ENCODE measurements around the gene ITGA6.

The ITGA6 gene

DNA sequence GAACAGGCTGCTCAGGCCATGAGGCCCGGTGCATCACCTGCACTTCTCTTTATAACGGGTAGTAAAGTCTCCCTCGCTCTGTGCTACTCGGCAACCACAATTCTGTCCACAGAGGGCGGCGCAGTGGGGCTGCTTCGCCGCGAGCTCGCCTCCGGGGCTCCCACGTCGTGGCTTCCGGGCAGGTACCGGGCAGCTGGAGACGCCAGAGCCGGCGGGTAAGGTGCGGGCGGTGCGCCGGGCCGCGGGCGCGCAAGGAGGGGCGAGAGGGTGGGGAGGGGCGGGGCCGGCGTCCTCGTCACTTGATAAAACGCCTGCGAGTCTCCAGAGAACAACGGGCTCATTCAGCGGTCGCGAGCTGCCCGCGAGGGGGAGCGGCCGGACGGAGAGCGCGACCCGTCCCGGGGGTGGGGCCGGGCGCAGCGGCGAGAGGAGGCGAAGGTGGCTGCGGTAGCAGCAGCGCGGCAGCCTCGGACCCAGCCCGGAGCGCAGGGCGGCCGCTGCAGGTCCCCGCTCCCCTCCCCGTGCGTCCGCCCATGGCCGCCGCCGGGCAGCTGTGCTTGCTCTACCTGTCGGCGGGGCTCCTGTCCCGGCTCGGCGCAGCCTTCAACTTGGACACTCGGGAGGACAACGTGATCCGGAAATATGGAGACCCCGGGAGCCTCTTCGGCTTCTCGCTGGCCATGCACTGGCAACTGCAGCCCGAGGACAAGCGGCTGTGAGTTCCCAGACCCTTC is at the start of gene ITGA6:
ITGA6 (plus strand) TSS at position 331 of the 734 bp plus-strand sequence.
- peak; percentile 75 for DNase-seq (ENCODE audit: low spot score)

DNA sequence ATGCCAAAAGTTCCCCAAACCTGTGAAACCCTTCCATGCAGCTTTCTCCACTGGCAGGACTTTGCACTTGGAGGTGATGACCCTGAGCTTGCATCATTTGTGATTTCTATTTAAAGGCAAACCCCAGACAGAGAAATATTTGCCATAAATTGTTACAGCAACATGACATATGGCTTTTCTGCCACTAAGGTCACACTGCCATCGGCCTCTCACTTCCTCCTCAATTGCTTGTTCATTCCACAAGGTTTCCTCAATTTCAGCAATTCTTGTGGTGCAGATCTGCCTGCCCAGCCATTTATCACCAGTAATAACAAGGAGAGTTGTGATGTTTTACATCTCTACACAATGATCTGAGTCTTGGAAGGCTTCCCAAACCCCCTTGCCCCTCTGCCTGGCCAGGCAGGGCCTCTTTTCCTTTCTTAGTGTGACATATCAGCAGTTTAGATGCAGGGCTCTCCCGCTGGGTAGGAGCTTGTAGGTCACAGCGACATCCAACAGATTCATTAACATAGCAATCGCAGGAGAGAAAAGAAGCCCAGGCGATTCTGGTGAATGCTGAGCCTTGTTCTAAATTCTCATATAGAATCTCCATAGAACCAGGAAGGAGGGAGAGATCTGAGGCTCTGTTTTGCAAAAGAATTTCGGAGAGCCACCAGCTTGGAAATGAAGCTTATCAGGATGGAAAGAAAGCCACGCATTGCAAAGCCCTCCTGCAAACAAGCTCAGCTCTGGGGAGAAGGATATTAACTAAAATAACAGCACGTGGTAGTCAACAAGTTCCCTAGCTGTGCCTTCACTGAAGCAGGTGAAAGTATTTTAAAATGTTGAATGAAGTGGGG is 46.7 kb upstream of the ITGA6 start:
- DNase-seq (ENCODE audit: low spot score): no peak

DNA sequence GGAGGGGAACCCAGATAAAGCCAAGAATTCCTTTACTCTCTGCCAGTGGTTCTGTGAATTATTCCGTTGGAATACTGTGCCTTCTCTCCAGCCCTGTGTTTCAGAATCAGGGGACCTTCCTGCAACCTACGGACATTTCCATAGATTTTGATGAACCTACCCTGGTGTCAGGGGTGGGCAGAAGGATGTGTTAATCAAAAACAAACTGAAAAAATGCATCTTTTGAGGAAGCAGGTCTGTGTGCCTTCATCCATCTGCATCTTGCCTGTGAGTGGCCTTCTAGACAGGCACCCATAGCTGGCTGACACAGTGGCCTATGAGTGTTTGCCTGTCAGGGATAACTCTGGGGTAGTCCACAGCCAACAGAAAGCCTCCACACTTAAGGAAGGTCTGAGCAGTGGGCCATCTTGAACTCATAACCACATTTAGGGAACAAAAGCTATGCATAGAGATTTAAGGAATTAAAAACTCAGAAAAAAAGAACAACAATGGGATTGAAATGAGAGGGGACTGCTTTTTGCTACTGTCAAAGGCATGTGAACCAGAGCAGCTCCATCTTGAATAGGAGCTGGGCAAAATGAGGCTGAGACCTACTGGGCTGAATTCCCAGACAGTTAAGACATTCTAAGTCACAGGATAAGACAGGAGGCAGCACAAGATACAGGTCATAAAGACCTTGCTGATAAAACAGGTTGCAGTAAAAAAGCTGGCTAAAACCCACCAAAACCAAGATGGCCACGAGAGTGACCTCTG is 45.9 kb upstream of the ITGA6 start:
- DNase-seq (ENCODE audit: low spot score): no peak

DNA sequence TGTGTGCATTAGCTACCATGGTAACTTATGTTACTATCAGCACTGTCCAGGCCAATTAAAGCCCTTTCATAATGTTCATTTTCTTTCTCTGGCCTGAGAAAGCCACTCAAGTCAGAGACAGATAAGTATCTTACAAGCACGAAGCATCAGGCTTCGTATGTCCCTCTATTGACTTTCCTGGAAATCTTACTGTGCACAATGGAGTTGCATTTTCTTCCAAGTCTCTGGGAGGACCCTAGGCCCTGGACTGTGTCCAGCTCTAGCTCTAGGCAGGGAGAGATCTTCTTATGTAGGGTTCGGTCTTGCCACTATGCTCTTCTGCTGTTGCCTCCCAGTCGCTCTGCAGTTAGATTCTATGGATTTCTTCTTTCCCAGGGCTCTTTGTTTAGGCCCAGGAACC is 40.0 kb upstream of the ITGA6 start:
- no peak for DNase-seq (ENCODE audit: low spot score)

DNA sequence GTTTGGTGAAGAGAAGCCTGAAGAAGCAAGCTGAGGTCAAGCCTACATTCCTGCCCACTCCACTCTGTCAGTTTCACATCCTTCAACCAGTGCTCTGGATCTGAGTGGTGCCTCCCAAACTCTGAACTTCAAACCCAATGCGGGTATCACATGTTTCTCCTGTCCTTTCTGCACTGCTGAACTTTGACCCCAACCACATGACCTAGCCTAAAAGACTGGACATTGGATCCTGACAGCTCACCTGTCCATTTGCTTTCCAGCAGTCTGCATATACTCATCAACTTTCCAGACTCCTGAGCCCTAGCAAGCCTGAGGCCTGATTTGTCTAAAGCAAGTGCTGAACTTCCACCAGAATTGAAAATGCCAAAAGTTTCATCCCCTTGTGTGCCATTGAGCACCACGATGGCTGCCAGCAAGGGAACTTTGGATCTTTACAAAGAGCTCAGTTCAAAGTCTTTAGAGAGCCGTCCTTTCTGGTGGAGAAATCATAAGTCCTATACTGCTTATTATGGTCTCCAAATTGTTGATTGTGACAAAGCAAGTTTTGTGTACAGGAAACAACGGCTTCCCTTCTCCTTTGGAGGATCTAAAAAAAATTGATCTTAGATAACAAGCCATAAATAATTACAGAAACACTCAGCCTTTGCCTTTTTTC is 37.6 kb upstream of the ITGA6 start:
- DNase-seq (ENCODE audit: low spot score): no peak

DNA sequence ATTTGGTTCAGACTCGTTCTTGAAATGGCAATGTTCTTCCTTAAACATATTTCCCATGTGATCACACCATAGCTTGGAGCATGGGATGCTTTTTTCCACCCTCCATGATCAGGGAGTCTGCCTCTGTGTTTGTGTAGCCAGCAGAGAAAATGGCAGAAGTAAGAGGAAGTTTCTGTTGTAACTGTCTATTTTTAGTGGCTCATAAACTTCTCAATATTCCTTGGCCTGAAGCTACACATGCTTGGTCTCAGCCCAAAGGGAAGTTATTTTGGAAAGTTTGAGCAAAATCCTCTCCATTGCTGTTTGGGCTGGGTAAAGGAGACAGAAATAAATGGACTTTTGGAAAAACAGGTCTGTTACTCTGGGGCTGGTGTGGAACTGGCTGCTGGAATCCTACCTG is 33.4 kb upstream of the ITGA6 start:
- DNase-seq (ENCODE audit: low spot score): no peak

DNA sequence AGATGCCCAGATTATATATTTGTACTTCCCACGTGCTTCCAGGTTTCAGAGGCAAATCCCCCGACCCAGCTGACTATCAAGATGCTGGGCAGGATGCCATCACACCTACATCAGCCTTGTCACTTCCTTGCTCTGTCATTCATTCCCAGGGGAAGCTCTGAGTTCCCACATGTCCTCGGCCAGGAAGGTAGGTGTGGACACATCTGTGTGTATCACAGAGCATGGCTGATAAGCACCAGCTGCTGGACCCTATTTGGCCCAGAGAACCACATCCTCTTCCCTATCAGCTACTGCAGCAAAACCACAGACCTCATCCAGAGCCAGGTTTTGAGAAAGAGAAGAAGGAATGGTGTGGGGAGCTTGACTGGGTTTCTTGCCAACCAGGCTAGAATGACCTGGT is 31.9 kb upstream of the ITGA6 start:
- no peak for DNase-seq (ENCODE audit: low spot score)

DNA sequence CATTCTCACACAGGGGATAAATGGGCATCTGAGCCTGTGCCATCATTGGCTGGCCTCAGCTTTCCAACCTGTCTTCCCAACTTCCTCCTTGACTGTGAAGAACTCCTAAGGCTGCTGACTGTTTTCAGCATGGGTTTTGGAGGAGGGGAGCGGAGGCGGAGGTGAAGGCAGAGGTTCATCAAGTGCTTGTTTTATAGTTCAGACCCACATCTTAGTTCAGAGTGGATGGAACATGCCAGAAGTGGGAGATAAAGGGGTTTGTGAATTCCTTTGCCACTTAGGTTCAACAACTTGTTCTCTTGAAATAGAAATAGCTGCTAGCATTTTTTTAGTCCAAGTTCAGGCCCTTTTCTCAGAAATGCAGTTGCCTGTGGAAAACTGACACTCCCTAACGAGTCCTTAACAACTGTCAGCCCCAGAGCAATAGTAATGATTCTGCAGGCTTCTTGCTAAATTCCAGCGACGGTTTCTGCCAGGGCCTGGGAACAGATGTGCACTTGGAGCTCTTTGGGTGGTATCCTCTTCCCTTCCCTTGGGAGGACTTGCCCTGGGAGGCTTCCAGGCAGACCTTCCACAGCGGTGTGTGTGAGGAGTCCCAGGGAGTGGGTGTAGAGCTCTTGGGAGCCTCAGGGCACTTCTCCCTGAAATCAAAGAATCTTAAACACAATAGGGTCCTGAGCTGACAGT is 30.1 kb upstream of the ITGA6 start:
- DNase-seq (ENCODE audit: low spot score): peak; percentile 79

DNA sequence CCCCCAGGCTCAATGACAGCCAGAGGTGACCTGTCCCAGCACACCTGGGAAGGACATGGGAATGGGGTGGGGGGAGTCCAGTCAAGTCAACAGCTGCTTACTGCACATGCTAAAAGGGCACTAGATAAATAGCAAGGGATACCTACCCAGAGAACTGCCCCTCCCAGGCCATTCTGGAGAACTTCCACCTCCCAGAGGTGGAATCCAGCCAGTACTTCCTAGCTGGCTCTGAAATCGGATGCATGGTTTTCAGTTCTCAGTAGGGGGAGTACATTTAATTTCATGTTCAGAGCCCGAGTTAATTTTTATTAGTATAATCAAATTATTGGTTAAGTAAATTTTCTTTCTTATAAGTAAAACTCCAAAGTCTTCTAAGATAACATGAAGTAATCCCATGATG is 28.9 kb upstream of the ITGA6 start:
- no peak for DNase-seq (ENCODE audit: low spot score)

DNA sequence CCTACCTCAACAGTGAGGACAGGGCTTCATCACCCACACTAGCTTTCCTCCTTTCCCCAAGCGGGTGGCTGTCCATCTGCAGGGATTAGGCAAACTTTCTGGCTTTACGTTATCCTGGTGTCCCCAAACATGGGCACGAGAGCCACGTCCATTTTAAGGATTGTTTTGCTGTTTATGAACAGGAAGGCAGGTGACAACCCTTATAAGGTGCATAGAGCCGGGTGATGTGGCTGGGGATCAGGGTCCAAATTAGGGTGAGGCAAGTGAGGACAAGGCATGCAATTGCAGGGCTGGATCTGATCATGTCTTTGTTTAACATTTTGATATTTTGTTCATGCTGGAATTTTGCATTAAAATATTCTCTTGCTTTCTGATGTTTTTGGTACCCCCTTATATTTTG is 27.6 kb upstream of the ITGA6 start:
- DNase-seq (ENCODE audit: low spot score): no peak

DNA sequence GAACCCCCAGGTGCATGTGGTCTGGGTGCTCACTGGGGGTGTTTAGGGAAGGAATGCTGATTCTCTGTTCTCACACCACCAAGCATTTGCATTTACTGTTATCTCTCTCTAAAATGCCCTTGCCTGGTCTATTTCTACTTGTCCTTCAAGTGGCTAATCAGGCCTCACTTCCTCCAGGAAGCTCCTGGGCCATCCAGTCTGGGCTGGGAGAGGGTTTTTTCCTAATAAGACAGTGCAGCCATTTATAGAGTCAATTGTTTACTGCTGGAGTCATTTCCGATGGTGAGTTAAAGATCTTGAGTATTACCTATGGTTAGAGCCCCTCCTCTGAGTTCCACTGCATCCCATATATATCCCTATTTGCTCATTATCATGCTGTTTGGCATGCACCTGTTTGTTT is 25.2 kb upstream of the ITGA6 start:
- no peak for DNase-seq (ENCODE audit: low spot score)

DNA sequence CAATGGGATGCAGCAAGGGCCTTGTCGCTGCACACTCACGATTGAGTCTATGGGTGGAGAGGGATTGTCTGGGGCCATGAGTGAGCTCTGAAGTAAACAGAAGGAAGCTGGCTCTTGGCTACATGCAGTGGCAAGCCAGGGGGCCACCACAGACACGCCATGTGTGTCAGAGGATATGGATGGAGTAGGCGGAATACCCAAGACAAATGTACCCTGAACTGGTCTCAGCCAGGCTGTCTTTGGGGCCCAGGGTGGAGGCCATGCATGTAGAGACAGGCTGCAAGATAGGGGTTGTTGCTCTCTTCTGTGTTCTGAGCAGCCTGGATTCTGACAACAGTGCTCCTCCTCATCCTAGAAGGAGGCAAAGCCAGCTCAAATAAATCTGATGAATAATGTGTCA is 24.0 kb upstream of the ITGA6 start:
- DNase-seq (ENCODE audit: low spot score): no peak

DNA sequence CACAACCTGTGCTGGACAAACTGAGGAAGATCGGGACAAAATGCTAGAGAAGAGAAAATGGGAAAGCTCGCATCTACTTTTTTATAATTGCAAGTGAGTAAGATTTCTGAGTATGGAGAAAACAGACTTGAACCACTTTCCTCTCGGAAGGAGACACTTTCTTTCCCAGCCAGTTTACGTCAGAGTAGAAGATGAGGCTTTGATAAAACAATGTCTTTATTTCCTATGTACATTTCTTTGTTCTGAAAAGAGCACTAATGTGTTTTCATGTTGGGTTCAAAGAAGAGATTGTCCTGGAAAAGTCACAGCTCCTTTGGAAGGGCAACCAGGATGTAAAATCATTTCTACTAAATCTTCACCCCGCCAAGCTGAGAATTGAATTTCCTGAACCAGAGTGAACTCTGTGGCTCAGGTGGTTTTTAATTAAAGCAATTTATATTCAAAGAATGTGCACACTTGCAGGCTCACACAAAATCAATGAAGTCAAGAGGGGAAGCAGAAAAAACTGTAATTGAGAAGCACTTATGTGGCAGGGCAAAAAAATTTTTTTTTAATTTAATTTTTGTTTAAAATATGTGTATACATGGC is 23.4 kb upstream of the ITGA6 start:
- DNase-seq (ENCODE audit: low spot score): no peak

DNA sequence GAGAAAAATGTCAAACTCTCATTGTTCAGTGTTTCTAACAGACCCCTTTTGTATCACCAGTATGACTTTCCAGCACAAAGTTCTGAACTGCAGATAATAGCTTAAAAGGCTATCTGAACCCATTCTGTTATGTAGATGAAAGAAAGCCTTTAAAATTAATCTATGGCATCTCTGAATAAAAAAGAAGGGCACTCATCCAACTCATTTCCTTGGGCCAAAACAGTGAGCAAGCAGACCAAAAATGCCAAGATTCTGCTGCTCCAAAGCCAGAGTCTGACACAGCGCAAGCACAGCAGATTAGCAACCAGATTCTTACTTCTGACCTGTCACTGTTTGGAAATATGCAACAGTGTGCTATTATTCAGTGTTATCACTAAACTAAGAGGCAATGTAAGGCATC is 22.6 kb upstream of the ITGA6 start:
- no peak for DNase-seq (ENCODE audit: low spot score)

DNA sequence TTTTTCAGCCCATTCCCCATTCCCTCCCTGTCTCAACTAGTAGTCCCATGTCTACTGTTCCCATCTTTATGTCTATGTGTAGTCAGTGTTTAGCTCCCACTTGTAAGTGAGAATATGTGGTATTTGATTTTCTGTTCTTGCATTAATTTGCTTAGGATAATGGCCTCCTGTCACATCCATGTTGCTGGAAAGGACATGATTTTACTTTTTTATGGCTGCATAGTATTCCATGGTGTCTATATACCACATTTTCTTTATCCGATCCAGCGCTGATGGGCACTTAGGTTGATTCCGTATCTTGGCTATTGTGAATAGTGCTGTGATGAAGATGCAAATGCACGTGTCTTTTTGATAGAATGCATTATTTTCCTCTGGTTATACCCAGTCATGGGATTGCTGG is 21.7 kb upstream of the ITGA6 start:
- no peak for DNase-seq (ENCODE audit: low spot score)

DNA sequence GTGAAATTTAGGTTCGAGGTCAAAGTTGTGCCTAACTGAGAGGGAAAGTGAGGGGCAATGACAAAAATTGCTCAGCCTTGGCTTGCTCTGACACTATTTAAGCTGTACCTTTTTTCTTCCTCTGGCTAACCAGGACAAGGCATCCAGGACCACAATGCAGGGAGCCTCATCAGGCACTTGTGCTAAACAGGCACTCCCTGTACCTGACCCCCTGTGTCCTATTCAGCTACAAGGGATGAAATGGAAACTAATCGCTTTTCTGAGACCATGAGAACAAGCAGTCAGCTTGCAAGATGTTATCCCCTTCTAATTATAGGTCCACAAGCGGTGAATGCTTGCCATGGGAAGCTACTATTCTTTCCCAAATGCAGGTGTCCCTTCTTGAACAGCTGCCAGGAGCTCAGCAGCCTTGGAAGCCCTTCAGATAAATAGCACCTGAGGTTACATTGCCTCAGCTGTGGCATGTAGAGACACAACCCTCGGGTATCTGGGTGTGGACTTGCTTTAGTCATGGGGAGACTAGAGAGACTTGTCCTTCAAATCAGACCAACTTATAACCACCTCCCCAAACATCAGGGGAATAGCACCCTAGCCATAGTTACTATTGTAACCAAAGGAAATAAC is 19.1 kb upstream of the ITGA6 start:
- DNase-seq (ENCODE audit: low spot score): no peak

DNA sequence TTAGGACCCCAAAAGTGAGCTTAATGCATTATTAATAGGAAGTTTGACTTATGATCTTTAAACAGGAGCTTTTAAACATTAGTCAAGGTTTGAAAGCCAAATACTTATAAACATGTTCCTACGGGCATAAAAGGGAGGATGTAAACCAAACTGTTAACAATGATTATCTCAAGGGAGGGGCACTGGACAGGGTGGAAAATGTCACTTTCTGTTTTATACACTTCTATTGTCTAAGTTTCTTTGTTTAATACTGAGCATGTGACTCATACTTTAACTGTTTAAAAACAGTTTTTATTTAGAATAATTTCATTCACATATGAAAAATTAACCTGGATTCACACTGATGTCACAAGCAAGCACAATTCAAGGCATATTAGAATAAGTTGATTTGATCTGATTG is 18.3 kb upstream of the ITGA6 start:
- no peak for DNase-seq (ENCODE audit: low spot score)

DNA sequence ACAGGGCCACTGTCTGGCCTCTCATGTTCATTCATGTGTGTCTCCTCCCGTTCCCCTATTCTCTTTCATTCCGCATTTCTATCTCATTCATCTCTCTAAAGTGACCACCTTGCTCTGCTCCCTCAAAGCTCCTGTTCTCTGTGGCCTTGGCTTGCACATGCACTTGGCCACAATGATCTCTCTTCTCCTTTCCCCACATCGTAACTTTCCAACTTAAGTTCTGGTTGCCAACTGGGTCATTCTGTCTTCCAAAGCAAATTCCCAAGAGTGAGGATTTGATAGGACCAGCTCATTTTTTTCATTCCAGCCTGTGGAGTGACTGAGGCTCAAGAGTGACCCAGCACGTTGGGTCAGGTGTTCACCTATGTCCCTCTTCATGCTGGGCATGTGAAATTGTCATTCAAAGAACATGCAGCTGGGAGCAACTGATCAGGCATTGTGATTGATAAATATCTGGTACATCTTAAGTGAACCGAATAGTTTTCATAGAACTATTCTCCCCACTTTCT is 14.3 kb upstream of the ITGA6 start:
- DNase-seq (ENCODE audit: low spot score): no peak

DNA sequence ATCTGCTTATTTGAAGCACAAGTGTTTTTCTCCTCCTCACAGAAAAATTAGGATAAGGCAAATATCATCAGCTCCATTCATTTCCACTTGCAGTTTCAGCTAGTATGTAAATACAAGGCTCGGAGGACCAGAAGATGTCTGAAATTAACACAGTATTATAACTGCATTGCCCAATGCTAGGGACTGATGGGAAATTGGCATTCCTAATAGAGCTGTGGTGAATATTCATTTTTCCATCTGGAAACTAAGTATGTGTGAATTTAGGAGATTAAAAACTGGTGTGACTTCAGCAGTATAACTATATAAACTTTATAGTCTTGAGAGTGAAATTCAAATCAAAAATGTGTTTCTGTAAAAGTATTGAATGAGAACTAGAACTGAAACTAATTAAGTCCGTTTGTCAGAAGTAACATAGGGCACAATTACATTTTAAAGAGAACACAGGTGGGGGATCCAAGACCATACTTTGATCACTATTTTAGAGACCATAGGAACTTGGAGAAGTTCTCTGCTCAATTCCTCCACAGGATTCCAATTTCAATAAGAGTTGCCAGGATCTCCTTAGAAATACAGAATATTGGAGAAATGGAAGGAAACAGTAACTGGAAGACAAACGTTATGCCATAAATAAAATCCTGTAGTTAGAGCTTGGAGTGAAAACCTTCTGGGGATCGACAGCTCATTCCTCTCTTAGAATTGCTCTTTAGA is 12.1 kb upstream of the ITGA6 start:
- no peak for DNase-seq (ENCODE audit: low spot score)

DNA sequence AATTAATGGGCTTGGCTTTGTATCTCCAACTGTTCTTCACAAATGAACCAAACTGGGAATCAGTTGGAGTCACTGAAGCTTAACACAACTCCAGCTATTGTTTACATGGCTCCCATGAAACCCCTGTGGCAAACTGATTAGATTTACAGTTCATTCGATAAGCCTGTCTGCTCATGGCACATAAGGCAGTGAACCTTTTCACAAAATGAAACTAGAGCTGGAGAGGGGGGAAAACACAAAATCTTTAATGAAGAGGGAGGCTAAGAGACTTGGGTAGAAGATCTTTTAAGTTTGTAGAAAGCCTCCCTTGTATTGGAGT is 11.6 kb upstream of the ITGA6 start:
- no peak for DNase-seq (ENCODE audit: low spot score)

Data from left forelimb (tissue), 1 donor.